Stimulated activated CD8-positive, alpha-beta memory T cell treated with anti-CD3 and anti-CD28 coated beads, Interleukin-7, amount 100 ng/mL, for 1 hour (primary cell): ENCODE measurements around the gene GRID1.
A peak's percentile ranks its signal among the peaks of the same experiment; 100 is the strongest.

Experiments used
- DNase-seq, 2 donors: peaks; one replicate each; pipeline ENCODE4 v3.0.0-alpha.2; 2020; ENCODE audit warnings: low read depth in 2 of 2

Gene GRID1

GRCh38 chr10:86366033-86366901 is at the start of gene GRID1:
Gene GRID1 (minus strand): TSS chr10:86366795.
- no peak for DNase-seq

- no peak for DNase-seq
These were observed 49.0 kb upstream of the GRID1 start for GRCh38 chr10:86415583-86415982.

DNA sequence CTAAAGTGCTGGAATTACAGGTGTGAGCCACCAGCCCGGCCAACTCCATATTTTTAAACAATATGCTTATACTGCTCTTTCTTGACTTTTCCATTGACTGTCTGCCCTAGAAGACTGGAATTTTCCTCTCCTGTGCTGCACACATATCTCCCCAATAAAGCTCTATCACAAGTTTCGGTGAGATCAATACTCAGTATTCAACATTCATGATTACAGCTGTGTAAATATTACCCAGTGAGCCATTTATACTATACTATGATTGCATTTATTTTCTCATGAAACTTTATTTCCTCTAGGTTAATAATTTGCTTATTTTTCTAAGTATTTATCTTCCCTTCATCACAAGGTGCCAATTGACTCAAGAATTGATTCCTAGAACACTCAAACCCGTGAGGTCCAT is 48.5 kb upstream of the GRID1 start:
- no peak for DNase-seq

GRCh38 chr10:86413046-86413728 is 46.6 kb upstream of the GRID1 start:
- DNase-seq: no peak

GRCh38 chr10:86411852-86412560 is 45.4 kb upstream of the GRID1 start:
- no peak for DNase-seq

DNA sequence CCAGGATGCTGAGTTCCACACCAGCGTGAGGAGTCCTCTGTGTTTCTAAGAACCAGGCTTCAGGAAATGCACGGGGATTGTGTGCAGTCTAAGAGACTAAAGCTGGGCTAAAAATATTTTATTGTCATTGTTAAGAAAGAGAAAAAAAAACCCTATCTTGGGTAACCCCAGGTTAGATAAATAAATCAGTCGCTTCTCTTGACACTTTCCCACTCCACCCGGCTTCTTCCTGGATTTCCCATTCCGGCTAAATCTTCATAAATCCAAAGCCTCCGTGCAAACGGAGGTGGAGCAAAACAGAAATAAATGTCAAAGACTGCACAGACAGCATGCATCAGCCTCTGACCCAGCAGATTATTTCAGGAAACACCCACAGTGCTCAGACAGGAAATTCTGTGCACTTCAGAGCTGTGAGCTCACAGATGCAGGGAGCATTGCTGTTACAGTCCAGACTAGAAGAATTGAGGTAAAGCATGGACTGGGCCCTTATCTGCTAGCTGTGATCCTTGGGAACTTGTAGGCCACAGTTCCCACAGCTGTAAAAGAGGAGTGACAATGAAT is 44.8 kb upstream of the GRID1 start:
- DNase-seq: no peak

GRCh38 chr10:86410542-86411124 is 44.0 kb upstream of the GRID1 start:
- no peak for DNase-seq

GRCh38 chr10:86409183-86409582 is 42.6 kb upstream of the GRID1 start:
- DNase-seq: no peak

- no peak for DNase-seq
These were observed 36.7 kb upstream of the GRID1 start for GRCh38 chr10:86403183-86403797.

GRCh38 chr10:86402283-86402941 is 35.8 kb upstream of the GRID1 start:
- DNase-seq: no peak

- no peak for DNase-seq
These were observed 35.1 kb upstream of the GRID1 start for GRCh38 chr10:86401588-86402282.

- peak in 1 of 2 donors; percentile 25 for DNase-seq
These were observed 34.4 kb upstream of the GRID1 start for GRCh38 chr10:86400705-86401587.

DNA sequence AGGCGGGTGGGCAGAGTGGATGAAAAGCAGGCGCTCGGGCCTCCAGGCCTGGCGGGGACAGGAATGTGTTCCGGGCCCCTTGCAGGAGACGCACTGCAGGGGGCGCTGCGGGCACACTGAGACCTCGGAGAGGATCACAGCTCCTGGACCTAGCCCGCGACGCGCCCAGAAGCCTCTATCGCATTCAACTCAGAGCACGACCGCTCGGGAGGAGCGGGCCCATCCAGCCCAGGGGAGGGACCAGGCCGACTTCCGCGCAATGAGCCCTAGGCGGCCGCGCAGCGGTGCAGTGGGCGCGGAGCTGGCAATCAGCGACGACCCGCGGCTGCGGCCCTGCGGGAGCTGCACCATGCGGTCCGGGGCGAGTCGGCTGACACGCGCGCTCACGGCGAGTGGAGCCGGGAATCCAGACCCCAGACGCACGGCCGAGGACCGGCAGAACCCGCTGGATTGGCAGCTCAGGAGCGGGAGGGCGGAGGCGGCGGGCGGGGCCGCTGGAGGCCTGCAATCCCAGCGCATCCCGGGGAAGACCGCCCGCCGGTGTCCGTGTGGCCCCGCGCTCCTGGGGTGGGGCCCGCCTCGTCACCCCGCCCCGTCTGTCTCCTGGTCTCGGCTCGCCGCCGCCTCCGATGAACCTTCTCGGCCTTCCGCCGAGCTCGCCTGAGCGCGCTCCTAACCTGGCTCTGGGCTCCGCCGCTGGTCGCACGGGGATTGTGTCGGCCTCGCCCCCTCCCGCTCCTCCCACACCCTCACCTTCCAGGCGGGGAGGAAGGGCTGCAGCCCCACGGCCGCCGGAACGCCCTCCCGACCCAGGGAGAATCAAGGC is 33.5 kb upstream of the GRID1 start:
- DNase-seq: peak; percentile 77 to 89

DNA sequence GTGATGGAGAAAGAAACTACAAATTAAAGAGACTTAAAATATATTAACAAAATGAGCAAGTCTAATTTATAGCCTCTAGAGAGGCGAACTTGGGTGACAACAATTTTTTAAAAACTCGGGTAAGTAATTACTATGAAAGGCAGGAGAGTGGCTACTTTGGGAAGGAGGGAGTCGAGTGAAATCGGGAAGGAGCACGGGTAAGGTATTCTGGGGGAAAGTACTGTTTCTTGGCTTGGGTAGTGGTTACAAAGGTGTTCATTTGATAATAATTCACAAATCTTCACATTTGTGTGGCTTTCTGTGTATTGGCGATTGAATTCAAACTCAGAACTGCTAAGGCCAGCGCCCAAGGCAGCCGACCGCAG is 32.9 kb upstream of the GRID1 start:
- DNase-seq: no peak

- no peak for DNase-seq
These were observed 30.5 kb upstream of the GRID1 start for GRCh38 chr10:86397120-86397519.

DNA sequence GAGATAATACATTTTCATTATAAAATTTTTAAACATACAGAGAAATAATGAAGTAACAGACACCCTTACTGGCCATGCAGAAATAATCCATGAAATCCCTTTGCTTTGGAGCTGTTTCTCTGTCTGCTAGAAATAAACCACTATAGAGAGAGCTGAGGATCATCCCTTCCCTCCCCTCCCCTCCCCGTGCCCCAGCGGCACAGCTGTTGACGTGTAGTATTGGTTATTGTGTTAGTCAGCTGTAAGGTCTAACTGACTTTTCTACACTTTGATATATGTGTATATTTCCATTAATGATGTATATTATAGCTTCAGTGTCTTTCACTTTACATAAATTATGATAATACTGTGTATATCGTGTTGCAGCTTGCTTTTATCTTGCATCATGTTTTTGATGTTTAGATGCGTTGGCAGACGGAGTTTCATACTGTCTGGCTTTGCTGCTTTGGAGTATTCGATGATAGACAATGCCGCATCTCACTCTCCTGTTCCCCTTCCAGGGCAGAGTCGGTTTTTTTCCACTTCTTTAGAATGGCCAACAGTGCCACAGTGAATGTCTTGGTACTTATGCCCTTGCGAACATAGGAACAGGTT is 27.4 kb upstream of the GRID1 start:
- DNase-seq: no peak

DNA sequence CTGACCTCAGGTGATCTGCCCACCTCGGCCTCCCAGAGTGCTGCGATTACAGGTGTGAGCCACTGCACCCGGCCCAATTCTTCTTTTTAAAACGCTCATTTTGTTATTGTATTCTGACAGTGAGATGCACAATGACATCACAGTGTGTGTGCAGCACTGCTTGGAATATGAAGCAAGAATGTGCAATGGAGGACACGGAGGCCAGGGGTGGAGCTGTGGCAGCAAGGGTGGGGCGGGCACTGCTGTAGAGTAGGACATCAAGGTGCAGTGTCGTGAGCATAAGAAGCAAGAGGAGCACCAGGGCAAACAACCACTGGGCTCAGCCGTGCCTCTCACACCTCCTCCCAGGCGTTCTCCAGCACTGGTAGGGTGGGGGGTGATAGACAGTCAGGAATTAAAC is 26.8 kb upstream of the GRID1 start:
- DNase-seq: no peak

DNA sequence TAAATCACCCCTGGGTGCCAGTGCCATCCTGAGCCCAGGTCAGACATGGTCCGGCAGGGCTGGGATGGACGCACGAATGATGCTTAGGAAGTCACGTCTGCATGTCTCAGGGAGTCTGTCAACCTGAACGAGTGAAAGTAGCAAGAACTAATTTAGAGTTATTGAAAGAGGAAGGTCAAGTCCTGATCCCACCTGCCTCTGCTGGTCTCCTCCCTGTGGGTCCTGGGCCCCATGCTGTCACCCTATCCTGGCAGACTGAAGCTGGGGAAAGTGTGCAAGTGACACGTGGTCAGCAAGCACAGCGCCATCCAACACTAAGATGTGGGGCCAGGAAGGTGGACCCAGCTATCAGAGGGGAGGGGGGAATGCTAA is 26.1 kb upstream of the GRID1 start:
- DNase-seq: no peak
